ENCODE data around the gene DYNLT5. TPM values are rescaled to one million over a fixed set of nuclear protein-coding genes. Genes with fewer than 3 reads are reported as not detected.

DYNLT5 gene
- total and polyA plus RNA-seq, 2 donors (not counting 1 experiment from before 2014, with no cell fraction given) = not detected

GRCh38 chr1:66770240-66770639 lies 18.0 kb downstream of the DYNLT5 start:
- ChIA-PET POLR2A (no interaction called here), CTCF (interaction anchor here (0.6 to 1.0 kb wide), 3 partner anchors 176 to 379 kb away, joined by 3 to 4 read pairs (median 3); no protein-coding TSS in a partner anchor)
- H4K20me1 ChIP-seq (ENCODE audit: control insufficient read depth, insufficient read depth, low read length, poor library complexity, severe bottlenecking) = no peaks in the 10 kb centered on the region
- Mint-ChIP-seq H3K27ac (no peak overlapping the region), H3K4me1 (no peaks in the 10 kb centered on the region), H3K4me3 (no peak overlapping the region), H3K27me3 (no peaks in the 10 kb centered on the region), H3K9me3 (ENCODE audit: insufficient read depth) (no peaks in the 10 kb centered on the region)
- no peak overlapping the region for H3K4me3 ChIP-seq (ENCODE audit: control extremely low read depth in 1 of 5, extremely low read depth in 1 of 5, insufficient read depth in 1 of 5, low read depth in 2 of 5, low read length in 4 of 5)
- H3K79me2 ChIP-seq (ENCODE audit: control insufficient read depth, insufficient read depth, low read length) = no peaks in the 10 kb centered on the region
- no peaks in the 10 kb centered on the region for H3K27me3 ChIP-seq (replicated peaks in 1 of 4; ENCODE audit: control extremely low read depth in 1 of 4, control insufficient read depth in 3 of 4, insufficient read depth in 4 of 4, low read length in 3 of 4)
- TF ChIP-seq CTCF (IDR thresholded peaks at IDR 0.05) = no peak
- no peak for TF ChIP-seq EZH2 (IDR thresholded peaks at IDR 0.05; ENCODE audit: borderline replicate concordance, insufficient read depth, low read depth, low read length, poor library complexity, severe bottlenecking)
- H2AFZ ChIP-seq (ENCODE audit: insufficient read depth, low read depth, low read length, poor library complexity, severe bottlenecking) = no peak overlapping the region
- H3K9me3 ChIP-seq (ENCODE audit: control extremely low read depth in 1 of 3, control insufficient read depth in 2 of 3, insufficient read depth in 1 of 3, low read length in 2 of 3) = no peaks in the 10 kb centered on the region
- no peak overlapping the region for H3K9ac ChIP-seq (ENCODE audit: low read length)
- no peak overlapping the region for H3K4me2 ChIP-seq (replicated peaks; ENCODE audit: low read depth, low read length, poor library complexity, severe bottlenecking)
- WGBS (ENCODE audit: insufficient coverage) = no CpG with 5 or more reads among the region's 2 CpGs
- H3K27ac ChIP-seq (ENCODE audit: low read length in 2 of 2) = no peak overlapping the region
- DNase-seq = no peak
- no peak for ATAC-seq (ENCODE audit: low read depth)
- no peaks in the 10 kb centered on the region for H3K4me1 ChIP-seq (ENCODE audit: control insufficient read depth in 2 of 2, insufficient read depth in 2 of 2, low read length in 2 of 2)
- intact Hi-C loops (cut with micrococcal nuclease) = no loop called here
- no peaks in the 10 kb centered on the region for H3K36me3 ChIP-seq (replicated peaks in 1 of 2; ENCODE audit: control extremely low read depth in 1 of 2, control insufficient read depth in 1 of 2, extremely low read depth in 1 of 2, insufficient read depth in 2 of 2, low read length in 1 of 2)

DNA sequence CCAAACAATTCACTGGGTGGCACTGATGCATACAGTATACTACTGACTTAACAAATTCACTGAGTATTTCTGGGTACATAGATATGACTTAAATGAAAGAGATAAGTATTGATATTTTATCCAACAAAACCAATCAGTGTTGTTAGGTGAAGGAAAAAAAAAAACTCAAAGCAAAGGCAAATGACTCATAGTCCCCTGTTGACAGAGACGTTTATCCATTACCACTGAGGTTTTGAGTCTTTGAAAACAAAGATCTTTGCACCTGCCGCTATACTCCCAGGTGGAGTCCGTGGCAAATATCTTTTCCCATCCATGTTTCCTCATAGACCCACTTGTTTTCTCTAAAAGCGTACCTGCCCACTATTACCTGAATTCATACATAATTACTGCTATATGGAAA lies 18.4 kb downstream of the DYNLT5 start:
- Histone ChIP-seq H3K4me2 (replicated peaks; ENCODE audit: low read depth, low read length, poor library complexity, severe bottlenecking) (no peak overlapping the region), H3K4me1 (ENCODE audit: control insufficient read depth in 2 of 2, insufficient read depth in 2 of 2, low read length in 2 of 2) (no peaks in the 10 kb centered on the region), H3K27ac (ENCODE audit: low read length in 2 of 2) (no peak overlapping the region), H3K27me3 (replicated peaks in 1 of 4; ENCODE audit: control extremely low read depth in 1 of 4, control insufficient read depth in 3 of 4, insufficient read depth in 4 of 4, low read length in 3 of 4) (no peaks in the 10 kb centered on the region), H3K4me3 (ENCODE audit: control extremely low read depth in 1 of 5, extremely low read depth in 1 of 5, insufficient read depth in 1 of 5, low read depth in 2 of 5, low read length in 4 of 5) (no peak overlapping the region), H3K36me3 (replicated peaks in 1 of 2; ENCODE audit: control extremely low read depth in 1 of 2, control insufficient read depth in 1 of 2, extremely low read depth in 1 of 2, insufficient read depth in 2 of 2, low read length in 1 of 2) (no peaks in the 10 kb centered on the region), H3K9me3 (ENCODE audit: control extremely low read depth in 1 of 3, control insufficient read depth in 2 of 3, insufficient read depth in 1 of 3, low read length in 2 of 3) (no peaks in the 10 kb centered on the region), H3K79me2 (ENCODE audit: control insufficient read depth, insufficient read depth, low read length) (no peaks in the 10 kb centered on the region), H3K9ac (ENCODE audit: low read length) (no peak overlapping the region), H2AFZ (ENCODE audit: insufficient read depth, low read depth, low read length, poor library complexity, severe bottlenecking) (no peak overlapping the region), H4K20me1 (ENCODE audit: control insufficient read depth, insufficient read depth, low read length, poor library complexity, severe bottlenecking) (no peaks in the 10 kb centered on the region)
- Mint-ChIP-seq H3K4me3 (no peak overlapping the region), H3K4me1 (no peaks in the 10 kb centered on the region), H3K27me3 (peaks cover 3% of the 10 kb centered on the region), H3K9me3 (ENCODE audit: insufficient read depth) (no peaks in the 10 kb centered on the region), H3K27ac (no peak overlapping the region)
- POLR2A ChIA-PET = no interaction called here
- CTCF ChIA-PET = interaction anchor here (0.6 to 1.5 kb wide), 4 partner anchors 175 to 379 kb away, joined by 3 to 5 read pairs (median 4); no protein-coding TSS in a partner anchor
- DNase-seq (no peak), ATAC-seq (ENCODE audit: low read depth) (no peak)
- intact Hi-C loops (cut with micrococcal nuclease) = no loop called here
- 83% methylated on average over 4 of the region's 4 CpGs for WGBS (ENCODE audit: insufficient coverage)
- TF ChIP-seq CTCF (IDR thresholded peaks at IDR 0.05) (no peak), EZH2 (IDR thresholded peaks at IDR 0.05; ENCODE audit: borderline replicate concordance, insufficient read depth, low read depth, low read length, poor library complexity, severe bottlenecking) (no peak)

Data from B cell (primary cell).